HG03565 (cell line): ENCODE data around the gene ATP11B.
A peak's percentile ranks its signal among the peaks of the same experiment; 100 is the strongest.

Experiments used
- ATAC-seq: cut with Tn5 transposase; IDR thresholded peaks from one replicate; pipeline ENCODE4 v1.9.1; 2021; ENCODE audit warnings: mild to moderate bottlenecking, moderate library complexity; ENCODE audit not compliant: unreplicated experiment

ATP11B gene

DNA sequence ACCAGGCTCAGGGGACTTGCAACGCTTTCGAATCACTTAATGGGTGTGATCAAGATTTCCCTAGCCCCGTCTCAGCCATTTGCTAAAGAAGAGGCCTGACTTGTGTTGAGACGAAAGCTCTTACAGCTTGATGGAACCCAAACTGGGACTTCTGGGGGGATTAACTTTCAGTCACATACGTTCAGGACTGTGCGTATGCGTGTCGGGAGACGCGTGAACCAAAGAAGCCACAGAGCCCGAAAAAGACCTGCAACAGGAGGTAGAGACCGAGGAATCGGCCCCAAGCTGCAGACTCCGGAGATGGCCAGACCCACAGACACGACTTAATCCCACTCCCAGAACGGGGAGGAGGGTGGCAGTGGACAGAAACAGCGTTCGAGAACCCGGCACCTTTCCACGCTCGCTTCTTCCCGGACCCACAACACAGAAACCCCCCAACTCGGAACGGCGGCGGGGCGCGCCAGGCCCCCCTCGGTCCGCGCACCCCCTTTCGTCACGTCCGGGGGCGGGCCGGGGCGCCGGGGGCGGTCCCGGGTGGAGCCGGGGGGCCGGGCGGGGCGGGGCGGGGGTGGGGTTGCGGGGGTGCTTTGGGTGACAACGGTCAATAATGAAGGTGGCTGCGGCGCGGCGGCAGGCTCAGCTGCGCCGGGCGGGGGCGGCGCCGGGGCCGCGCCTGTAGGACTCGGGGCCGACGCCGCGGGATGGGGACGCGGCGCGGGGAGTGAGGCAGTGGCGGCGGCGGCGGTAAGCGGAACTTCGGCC lies at the start of gene ATP11B:
TSS of gene ATP11B (plus strand) at position 604 of the 762 bp plus-strand sequence. CDS start 256 bp downstream, outside the sequence.
- peak; percentile 56 for ATAC-seq

DNA sequence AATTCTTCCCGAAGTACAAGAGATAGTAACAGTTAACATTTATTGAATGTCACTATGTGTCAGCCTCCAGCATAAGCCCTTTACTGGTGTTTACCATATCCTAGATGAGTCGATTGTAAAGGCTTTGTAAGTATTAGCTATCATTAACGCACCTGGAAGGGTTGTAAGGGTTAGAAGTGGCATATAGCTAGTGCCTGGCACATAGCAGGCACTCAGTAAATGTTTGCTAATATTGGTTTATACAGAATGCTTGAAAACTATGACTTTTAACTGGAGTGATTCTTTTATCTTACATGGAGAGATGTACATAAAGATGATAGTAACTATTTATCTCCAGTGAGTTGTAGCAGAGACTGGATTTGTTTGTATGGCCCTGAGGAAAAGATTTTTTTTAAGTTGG lies 46.3 kb upstream of the ATP11B start:
- no peak for ATAC-seq

DNA sequence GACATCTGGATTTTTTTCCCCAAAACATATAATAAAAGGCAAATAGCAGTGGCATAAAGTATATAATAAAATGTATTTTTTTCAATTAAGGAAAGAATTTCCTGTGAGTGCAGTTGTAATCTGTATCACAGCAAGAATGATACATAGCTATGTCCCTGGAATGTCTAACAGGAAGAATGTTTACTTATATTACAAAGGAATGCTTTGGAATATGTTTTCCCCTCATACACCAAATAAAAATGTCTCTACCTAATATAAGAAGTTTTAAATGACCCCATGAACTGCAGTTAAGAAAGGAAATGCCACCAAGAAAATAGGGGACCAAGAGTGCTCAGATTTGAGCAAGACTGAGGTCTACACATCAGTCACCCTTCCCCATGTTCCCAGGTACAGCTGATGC lies 38.0 kb upstream of the ATP11B start:
- no peak for ATAC-seq

DNA sequence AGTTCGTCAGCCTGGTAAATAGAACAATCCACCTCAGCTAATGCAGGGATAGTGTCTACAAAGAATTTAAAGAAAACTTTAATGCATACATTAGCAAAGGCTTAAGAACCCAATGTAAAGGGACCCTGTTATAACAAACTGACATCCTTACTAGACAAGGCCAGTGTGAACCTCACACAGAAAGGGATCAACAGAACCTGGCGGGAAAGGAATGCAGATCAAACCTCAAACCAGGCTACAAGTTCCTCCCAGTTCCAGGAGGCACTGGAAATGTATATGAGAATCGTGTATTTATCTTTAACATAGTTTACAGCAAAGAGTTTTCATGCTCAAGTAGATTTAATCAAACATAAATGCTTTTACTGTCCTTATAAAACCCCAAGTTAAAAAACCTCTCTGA lies 37.6 kb upstream of the ATP11B start:
- no peak for ATAC-seq

DNA sequence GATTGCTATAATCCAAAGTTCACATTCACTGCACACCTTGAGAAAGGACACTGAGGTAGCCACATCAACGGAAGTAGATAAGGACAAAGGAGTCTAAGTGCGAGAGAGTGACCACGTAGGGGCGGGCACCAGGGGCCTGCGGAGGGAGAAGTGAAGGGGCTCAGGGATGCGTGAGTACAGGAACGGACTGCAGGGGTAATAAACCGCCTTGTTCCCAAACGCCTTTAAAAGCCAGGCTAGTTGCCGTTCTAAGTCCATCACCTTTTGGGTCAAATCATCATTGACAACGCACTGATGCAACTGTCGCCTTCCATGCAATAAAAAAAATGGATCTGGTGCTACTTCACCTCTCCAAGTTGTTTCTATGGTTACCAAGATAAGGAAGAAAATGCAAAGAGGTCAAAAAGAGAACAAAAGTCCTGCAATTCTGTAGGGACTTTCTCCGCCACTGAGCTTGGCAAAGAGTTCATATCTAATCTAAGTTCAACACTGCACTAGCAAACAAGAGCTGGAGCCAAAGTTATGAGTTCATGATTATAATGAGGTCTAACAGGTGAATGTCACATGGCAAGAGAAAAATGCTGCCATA lies 32.6 kb upstream of the ATP11B start:
- no peak for ATAC-seq

DNA sequence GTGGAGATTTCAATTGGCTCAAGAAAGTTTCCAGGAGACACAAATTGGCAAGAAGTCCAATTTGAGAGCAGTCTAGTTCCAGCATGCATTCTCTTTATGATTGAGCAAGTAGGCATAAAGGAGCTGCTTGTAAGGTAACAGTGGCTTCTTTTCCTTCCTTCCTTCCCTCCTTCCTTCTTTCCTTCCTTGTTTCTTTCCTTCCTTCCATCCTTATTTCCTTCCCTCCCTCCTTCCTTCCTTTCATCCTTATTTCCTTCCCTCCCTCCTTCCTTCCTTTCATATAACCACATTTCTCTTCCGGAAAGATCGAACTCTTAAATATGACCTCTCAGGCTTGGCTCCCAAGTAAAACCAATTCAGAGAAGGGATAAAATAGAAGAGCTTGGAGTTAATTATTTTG lies 29.4 kb upstream of the ATP11B start:
- no peak for ATAC-seq

DNA sequence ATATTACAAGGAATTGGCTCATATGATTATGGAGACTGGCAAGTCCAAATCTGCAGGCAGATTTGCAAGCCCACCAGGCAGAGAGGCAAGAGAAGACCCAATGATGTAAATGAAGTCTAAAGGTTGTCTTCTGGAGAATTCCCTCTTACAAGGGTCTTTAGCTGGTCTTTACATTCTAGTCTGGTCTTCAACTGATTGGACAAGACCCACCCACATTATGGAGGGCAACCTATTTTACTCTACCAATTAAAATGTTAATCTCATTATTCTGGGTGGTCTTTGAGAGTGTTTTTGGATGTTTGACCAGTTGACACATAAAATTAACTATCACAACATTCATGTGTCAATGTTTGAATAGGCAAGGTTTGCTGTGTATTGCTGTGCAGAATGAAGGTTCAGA lies 28.0 kb upstream of the ATP11B start:
- ATAC-seq, result no peak

DNA sequence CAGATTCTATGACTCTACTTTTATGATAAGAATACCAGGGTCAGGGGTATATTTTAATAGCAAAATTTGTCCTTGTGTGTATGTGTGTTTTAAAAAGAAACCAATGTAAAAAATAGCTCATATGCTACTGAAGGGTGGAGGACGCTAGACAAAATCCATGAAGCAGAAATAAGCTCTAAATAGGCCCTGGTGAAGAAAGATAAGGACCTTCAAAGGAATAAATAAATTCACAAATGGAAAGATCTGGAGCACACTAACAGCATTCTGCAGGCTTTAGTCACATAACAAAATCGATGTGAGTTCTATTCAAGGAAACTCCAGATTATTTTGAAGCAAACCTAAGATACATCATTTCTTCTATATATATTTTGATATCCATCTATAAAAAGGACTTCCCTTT lies 27.2 kb upstream of the ATP11B start:
- no peak for ATAC-seq

DNA sequence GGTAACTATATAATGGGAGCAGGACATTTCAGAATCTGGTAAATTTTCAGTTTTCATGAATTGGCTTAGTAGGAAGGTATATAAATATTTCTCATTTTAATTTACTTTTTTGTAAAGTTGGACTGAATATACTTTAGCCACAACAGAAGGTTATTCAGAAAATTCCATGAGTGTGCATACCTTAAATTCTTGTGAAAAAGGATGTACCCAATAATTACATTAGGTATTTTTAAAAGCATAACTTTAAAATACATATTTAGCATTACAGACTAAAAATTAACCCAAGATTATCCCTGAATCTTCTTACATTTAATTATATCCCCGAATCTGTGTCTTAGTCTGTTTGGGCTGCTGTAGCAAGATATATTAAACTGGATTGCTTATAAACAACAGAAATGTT lies 24.9 kb upstream of the ATP11B start:
- no peak for ATAC-seq

DNA sequence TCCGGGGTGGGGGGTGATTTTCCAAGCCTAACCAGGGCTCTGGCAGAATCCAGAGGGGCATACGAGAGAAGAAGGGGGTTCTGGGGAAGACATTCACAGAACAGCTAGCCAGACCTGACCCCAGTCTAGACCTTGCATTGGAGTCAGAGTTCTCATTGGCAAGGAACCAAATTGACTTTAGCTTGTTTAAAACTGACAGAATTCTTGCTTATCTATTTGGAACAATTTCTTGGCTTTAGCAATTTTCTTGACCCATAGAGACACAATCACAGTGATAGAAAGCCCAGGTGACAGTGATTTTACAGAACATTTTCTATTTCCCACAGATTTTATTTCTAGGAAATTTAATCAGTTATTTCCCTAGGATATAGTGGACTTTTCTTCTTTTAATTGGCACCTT lies 23.6 kb upstream of the ATP11B start:
- no peak for ATAC-seq

DNA sequence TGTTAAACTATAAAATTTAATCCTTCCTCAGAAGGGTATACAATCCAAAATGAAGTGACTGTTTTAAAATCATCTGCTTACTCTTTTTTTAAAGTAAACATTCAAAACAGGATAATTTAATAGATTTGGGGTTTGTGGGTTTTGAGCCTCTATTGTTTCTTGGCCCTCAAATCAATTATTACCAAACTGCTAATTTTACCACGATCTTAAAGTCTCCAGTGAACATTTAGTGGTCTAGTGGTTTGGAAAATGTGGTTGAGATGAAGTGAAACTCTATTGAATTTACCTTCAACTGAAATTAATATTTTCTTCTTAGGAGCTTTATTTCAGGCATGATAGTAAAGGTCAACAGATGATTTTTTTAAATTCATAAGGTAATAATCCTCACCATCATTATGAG lies 11.2 kb upstream of the ATP11B start:
- peak; percentile 53 for ATAC-seq

DNA sequence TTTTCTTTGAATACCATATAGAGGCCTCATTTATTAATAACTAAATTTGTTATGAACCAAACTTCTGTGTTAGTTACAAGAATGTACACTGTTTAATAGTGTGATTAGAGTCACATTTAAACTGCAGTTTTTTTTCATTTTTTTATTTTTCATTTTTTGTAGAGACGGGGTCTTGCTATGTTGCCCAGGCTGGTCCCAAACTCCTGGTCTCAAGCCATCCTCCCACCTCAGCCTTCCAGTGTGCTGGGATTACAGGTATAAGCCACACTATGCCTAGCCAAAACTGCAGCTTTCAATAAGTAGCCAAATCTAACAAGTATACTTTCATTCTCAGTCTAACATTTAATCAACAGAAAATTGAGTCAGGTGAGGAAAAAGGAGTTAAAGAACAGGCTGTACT lies 10.2 kb upstream of the ATP11B start:
- ATAC-seq, result no peak

DNA sequence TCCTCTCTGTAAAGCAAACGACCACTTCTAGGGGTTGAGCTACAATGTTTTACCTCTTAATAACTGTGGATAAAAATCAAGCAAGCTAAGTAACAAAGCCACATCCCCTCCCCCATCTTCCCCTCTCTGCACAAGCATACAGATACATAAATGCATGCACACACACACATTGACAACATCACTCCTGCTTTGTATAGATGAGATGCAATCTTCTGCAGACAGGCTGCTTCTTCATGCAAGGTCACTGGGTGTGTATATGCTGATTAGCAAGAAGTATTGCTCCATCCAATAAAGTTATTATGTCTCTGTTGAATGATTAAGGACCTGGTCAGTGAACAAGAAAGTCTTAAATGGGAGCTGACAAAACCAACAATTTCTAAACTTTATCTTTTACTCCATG lies 8.8 kb upstream of the ATP11B start:
- no peak for ATAC-seq

DNA sequence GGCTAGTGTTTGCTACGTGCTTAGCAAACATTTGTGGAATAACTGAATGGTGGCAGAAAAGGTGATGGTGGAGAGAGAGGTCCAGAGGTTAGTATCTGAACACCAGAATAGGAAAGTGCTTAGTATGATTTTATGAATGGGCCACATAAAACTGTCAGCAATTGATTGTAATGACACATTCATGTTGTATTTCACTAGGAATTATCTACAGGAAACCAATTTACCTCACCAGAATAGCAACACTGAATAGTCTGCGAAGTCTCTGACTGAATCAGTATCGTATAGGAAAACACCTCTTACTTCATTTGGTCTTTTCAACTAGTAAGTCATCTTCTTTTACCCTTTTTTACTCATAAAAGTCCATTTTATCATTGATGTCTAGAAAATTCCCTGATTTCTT lies 8.2 kb upstream of the ATP11B start:
- no peak for ATAC-seq

DNA sequence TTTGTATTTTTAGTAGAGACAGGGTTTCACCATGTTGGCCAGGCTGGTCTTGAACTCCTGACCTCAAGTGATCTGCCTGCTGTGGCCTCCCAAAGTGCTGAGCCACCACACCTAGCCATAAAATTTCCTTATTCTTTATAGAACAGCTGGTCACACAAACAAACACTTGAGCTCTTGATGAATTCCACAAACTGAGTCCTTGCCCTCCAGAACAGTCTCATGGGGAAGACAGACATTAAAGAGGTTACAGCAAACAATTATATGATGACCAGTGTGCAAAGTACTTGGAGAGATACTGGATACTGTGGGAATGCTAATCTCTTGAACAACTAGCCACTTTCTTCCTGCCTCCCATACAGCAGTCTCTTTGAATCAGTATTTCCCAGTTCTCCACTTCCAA lies 7.5 kb upstream of the ATP11B start:
- no peak for ATAC-seq

DNA sequence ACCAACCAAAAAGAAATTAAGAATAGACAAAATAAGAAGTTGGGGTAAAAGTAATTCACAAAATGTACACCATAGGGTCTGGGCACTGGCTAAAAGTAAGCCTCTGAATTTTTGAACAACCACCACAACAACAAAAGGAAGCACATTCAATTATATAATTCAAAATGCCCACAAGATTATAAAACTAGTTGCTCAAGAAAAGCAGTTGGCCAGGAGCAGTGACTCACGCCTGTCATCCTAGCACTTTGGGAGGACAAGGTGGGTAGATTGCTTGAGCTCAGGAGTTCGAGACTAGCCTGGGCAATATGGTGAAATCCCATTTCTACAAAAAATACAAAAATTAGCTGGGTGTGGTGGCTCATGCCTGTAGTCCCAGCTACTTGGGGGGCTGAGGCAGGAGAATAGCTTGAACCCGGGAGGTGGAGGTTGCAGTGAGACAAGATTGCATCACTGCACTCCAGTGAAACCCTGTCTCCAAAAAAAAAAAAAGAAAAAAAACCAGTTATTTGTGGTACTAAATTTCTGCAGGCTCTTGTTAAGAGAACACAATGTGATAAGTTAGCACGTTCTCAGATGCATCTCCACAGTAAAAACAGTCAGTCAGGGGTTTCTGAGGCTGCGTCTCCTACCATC lies 6.6 kb upstream of the ATP11B start:
- ATAC-seq, result no peak

DNA sequence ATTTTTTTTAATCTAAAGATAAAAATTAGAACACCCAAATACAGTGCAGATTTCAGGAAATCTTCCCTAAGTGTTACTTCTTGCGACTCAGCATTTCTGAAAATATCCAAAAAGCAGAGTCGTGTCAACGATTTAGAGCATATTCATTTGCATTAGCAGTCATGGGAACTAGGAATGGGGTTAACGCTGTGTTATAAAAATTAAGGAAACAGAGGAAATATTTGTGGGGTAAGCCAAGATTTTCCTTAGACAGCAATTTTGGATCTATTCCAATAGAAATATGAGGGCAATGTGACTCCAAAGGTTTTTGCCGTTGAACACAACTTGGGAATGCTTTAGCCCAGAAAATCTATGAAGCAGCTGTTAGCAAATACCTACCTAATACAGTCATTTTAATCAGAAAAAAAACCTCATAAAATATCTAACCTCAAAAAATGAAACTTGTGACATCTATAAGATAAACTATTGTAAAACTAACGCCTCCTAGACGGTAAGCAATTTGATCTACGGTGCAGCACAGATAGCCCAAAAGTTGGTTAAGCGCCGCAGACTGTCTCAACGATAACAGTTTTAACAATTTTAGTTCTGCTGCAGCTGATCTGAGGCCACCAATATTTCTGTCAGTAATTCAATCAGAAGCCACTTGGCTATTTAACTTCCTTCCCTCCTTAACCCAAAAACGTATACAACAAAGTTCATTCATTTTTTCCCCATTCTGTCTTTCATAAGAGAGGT lies 5.8 kb upstream of the ATP11B start:
- ATAC-seq, result no peak

DNA sequence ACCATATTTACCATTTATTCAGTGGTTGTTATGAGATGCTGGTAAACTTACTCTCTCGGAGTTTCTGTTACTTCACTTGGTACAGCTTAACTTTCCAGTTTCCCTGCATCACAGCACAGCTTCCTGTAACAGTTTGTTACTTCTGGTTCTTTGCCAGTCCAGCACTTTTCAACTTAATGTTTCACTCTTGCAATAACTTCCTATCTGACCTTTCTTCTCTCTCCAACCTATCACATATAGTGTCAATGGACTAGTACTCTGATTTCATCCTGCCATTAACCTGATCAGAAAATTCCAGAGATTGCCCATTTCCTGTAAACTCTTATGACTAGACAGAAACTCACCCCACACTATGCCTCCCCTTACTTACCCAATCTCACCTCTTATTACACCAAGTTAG lies 3.9 kb upstream of the ATP11B start:
- ATAC-seq, result peak; percentile 19

DNA sequence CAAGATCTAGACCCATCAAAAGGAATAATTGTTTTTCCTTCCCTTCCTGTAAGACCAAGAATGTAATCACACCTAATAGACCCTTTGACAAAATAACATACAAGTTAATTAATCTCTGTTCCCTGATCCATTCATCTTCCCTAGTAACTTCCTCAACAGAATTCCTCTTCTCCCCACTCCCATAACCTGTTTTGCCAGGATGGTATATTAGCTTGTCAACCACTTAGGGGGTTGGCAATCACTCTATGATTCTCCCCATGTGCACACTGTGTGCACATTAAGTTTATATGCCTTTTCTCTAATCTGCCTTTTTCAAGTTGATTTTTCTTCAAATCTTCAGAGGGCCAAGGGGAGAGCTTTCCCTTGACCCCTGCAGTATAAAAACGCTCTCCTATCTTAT lies 2.7 kb upstream of the ATP11B start:
- no peak for ATAC-seq

DNA sequence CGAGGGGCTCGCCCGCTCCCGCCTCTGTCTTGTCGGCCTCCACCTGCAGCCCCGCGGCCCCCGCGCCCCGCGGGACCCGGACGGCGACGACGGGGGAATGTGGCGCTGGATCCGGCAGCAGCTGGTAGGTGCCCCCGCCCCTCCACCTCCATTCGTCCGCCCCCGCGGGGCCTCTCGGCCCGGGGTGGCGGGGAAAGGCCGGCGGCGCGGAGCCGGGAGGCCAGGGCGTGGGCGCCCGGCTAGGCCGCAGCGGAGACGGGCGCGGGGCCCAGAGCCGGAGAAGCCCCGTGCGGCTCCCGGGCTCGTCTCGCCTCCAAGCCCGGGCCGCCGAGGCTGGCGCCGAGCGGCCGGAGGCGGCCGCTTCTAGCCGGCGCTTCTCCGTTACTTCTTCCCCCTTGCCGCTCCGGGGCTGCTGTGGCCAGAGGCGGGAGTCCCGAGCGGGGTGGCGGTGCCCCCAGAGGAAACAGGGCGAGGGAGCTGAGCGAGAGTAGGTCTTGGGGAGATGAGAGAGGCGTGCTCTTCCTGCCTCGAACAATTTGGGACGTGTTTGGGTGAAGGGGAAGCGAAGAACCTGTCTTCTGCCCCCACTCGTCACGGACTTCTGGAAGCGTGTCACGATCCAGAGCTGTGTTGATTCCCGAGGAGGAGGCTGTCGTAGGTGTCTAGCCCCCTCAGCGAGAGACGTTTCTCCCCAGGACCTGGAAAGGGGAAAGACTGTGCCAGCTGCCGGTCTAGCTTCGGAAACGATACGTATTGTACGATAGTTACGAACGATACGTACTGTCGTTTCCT lies 555 bp downstream of the ATP11B start:
- ATAC-seq, result peak; percentile 29
